OCI-M1 (cell line): ENCODE measurements around the gene PRDM13.
"Not testable (repeated sequence)": the region's sequence is repeated elsewhere in the genome, so short reads cannot be mapped to it uniquely, and the experiment has no call there.

Experiments
- DNase-seq: peaks from one replicate; lab custom pipeline; 2025; lab: John Stamatoyannopoulos, UW

Gene PRDM13

DNA sequence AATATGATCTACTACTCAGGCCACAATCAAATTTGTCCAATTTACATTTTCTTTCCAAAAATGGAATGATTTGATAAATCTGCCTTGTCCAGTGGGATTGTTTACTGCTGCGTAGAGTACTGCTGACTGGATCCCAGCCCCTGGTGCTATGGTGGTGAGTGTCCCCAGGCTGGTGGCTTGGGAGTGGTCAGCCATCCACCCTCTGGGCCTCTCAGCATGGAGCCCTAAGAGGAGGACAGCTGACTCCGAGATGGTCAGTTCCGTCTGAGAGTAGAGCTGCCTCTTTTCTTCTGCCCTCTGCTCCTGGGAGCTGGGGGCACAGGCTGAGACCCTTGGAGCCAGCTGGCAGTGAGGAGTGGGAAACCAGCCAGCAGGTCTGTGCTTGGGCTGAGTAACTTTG lies 22.7 kb downstream of the PRDM13 start:
- no peak for DNase-seq

DNA sequence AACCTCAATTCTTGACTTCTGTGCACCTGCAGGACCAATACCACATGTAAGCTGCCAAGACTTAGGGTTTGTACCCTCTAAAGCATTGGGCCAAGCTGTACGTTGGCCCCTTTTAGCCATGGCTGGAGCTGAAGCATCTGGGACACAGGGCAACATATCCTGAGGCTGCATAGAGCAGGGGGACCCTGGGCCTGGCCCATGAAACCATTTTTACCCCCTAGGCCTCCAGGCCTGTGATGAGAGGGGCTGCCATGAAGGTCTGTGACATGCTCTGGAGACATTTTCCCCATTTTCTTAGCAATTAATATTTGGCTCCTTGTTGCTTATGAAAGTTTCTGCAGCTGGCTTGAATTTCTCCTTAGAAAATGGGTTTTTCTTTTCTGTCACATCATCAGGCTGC lies 31.0 kb downstream of the PRDM13 start:
- DNase-seq, result no peak

DNA sequence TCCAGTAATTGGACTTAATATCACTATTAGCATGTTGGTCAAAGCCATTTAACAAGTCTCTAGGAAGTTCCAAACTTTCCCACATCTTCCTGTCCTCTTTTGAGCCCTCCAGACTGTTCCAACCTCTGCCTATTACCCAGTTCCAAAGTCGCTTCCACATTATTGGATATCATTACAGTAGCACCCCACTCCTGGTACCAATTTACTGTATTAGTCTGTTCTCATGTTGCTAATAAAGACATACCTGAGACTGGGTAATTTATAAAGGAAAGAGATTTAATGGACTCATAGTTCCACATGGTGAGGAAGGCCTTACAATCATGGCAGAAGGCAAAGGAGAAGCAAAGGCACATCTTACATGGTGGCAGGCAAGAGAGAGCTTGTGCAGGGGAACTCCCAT lies 31.7 kb downstream of the PRDM13 start:
- DNase-seq, result not testable (repeated sequence)

DNA sequence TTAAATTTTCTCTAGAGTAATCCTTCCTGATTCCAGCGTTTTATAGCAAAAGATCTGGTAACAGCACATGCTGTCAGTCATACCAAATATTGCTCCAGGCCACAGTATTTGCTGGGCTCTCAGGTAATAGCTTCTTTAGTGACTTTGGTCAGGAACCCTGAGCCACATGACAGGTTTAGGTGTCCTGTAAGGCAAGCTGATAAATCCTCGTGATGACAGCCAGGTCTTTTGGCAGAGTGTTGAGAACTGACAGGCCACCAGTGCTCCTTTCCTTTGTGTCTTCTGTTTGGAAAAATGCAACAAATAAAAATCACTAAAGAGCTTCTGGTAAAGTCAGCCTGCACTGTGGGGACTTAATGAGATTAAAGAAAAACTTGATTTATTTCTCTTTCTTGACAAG lies 34.6 kb downstream of the PRDM13 start:
- DNase-seq, result no peak

DNA sequence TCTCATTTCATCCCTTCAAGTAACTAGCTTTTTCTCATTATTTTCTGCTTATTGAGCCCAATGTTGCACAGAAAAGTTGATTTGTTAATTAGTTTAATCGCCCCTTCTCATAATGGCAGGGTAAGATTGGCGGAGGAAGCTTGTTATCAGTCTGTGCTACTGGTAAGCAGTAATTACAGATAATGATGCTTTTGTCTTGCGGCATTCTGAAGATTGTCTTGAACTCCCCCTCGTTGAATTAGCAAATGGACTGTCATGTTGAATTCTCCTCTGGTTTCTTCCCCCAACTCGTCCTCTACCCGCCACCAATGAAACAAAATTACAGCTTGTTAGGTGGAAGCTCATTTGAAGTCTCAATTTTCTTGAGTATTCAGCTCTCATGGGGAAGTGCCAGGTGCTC lies 39.4 kb downstream of the PRDM13 start:
- DNase-seq, result no peak

DNA sequence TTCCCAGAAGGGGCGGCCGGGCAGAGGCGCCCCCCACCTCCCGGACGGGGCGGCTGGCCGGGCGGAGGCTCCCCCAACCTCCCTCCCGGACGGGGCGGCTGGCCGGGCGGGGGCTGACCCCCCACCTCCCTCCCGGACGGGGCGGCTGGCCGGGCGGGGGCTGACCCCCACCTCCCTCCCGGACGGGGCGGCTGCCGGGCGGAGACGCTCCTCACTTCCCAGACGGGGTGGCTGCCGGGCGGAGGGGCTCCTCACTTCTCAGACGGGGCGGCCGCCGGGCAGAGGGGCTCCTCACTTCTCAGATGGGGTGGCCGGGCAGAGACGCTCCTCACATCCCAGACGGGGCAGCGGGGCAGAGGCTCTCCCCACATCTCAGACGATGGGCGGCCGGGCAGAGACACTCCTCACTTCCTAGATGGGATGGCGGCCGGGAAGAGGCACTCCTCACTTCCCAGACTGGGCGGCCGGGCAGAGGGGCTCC lies 43.5 kb downstream of the PRDM13 start:
- DNase-seq, result not testable (repeated sequence)

DNA sequence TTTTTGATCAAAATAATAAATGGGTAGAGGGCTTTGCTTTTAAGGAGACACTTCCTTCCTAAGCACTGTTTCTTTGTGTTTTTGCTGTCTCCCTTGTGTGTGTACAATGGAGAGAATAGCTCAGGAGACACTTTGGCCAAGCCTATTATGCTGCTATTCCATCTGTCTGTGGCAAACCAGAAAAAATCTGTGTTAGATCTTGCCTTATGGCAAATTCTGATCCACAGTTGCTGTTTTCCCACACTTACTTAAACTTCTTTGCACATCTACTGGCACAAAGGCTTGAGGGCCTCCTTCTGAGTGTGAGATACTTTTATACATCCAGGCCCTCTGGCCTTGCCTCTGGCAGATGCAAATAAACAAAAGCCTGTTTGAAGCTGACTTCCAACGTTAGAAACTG lies 53.6 kb downstream of the PRDM13 start:
- no peak for DNase-seq

DNA sequence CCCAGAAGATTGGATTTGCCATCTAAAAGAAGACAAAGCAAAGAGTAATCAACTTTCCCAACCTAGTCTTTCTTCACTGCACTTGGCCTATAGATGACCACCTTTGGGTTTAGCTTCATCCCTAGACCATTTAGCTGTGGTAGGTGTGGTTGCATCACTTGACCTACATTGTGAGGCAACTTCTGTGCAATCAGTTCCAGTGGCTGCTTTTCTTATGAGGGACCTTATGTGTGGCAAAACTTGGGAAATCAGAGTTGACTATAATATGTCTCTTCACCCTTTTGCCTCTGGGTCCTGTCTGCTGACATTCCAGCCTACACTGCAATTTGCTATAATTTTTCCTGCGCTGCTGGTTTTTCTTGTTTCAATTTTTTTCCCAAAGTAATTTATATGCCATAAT lies 55.2 kb downstream of the PRDM13 start:
- peak; percentile 19 for DNase-seq

DNA sequence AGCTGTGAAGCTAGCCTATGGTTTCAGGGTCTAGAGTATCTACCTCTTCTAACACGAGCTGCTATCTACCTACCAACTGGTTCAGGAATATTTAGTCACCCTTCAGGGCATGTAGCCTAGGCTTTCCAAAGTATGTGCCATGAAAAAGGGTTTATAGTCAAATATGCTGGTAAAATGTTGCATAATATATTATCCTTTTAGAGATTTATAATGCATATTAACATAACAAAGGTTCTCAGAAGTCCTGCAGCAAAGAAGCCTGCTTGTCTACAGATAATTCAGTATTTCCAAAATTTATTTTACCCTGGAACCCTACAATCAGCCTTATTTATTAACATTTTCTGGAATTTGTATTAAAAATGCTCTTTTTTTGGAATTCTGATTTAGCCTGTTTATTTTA lies 56.0 kb downstream of the PRDM13 start:
- no peak for DNase-seq
